GM12865 (cell line): ENCODE measurements around the gene PIGS.

ENCODE experiments used
- DNase-seq: peaks from one replicate; pipeline ENCODE4 v3.0.0; 2010; ENCODE audit warnings: low read depth
- H3K4me3 ChIP-seq: 2 replicates; pipeline ENCODE4 v1.5.1; 2011; ENCODE audit warnings: mild to moderate bottlenecking, low read depth, low read length, control low read depth
- TF ChIP-seq, protein P1 (sequence below): IDR thresholded peaks from 2 replicates; pipeline ENCODE4 v1.5.1; 2011; ENCODE audit warnings: low read length, control low read depth, low read depth, inconsistent platforms; ENCODE audit not compliant: insufficient read depth; ENCODE audit errors: missing control alignments

The PIGS gene

DNA sequence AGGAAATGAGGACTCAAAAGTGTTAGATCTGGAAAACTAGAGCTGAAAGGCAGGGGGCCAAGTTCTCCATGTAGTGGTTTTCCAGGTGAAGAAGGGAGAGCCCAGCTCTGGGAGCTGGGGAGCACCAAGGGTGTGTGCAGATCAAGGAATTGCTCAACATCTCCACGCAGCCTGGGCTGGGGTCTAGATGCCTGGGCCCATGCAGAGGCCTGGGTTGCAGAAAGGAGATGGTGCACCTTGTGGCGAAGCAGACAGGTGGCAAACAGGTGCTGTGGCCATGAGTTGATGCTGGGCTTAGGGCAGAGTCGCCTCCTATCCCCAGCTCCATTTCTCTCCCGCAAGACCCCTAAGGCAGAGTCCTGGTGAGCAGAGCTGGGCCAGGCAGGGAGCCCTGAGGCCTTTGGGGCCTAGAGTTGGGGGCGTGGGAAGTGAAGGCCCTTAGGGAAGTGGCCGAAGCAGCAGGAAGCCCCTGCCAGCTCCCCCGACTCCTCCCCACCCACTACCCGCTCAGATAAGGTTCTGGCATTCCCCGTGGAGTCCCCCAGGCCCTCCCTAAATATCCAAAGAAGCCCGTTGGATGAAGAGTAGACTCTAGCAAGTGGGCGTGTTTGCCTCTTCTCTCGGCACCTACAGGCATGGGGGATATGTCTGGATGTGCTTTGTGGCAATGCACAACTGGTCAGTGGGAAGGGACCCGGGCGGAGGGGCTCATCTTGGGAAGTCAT lies 64.4 kb downstream of the PIGS start:
- H3K4me3 ChIP-seq, result no peak overlapping the region
- DNase-seq, result peak; percentile 26
- TF ChIP-seq, protein P1, sequence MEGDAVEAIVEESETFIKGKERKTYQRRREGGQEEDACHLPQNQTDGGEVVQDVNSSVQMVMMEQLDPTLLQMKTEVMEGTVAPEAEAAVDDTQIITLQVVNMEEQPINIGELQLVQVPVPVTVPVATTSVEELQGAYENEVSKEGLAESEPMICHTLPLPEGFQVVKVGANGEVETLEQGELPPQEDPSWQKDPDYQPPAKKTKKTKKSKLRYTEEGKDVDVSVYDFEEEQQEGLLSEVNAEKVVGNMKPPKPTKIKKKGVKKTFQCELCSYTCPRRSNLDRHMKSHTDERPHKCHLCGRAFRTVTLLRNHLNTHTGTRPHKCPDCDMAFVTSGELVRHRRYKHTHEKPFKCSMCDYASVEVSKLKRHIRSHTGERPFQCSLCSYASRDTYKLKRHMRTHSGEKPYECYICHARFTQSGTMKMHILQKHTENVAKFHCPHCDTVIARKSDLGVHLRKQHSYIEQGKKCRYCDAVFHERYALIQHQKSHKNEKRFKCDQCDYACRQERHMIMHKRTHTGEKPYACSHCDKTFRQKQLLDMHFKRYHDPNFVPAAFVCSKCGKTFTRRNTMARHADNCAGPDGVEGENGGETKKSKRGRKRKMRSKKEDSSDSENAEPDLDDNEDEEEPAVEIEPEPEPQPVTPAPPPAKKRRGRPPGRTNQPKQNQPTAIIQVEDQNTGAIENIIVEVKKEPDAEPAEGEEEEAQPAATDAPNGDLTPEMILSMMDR, result no peak

DNA sequence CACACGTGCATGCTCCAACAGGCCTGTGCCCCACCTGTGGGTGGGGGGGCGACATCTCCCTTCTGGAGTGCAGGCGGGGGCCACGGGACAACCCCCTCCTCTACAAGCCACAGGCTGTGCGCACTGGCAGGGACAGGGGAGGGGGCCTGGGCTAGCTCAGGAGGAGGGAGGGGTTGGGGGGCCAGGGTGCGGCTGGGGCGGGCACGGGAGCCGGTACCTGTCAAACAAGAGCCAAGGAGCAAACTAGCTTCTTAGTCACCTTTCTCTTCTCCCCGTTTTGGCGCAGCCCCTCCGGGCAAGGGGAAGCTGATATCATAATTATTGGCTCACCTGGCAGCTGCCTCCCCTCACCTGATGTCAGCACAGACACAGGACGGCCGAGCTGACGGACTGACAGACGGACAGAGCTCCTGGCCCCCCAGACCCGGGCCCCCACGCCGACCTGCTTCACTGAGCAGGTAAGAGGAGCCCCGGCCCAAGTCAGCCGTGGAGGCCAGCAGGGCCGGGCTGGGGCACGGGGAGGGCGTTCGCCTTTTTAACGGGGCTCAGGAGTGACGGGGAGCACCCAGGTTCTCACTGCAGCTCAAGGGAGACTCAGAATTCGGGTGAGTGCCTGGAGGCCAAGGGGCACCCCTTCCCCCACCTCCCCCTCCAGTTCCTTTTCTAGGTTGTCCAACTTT lies 65.2 kb downstream of the PIGS start, which contains the start of gene FOXN1:
TSS of gene FOXN1 (plus strand) at position 363 of the 680 bp plus-strand sequence. CDS start 17,622 bp downstream, outside the sequence.
- TF ChIP-seq, protein P1, result no peak
- no peak within 1 kb of the TSS for H3K4me3 ChIP-seq
- DNase-seq, result no peak

DNA sequence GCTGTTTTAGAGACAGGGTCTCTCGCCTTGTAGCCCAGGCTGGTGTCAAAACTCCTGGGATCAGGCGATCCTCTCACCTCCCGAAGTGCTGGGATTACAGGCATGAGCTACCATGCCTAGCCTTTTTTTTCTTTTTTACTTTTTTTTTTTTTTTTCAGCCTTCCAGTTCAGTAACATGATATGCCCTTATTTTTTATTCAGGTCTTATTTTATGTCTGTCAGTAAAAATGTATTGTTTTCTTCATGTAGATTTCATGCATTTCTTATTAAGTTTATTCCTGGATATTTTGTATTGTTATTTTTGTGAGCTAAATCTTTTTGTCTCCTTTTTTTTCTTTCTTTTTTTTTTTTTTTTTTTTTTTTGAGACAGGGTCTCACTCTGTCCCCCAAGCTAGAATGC lies 67.9 kb downstream of the PIGS start:
- TF ChIP-seq, protein P1, result no peak
- no peak overlapping the region for H3K4me3 ChIP-seq
- no peak for DNase-seq
